ENCODE measurements around the gene RASGRP4. TPM values are rescaled to one million over a fixed set of nuclear protein-coding genes. Genes with fewer than 3 reads are reported as not detected.
A peak's percentile ranks its signal among the peaks of the same experiment; 100 is the strongest.

The RASGRP4 gene
- total and polyA plus RNA-seq, 10 of the 15 experiments (the other 5 are each of a cell fraction or from before 2014, with no cell fraction given) = 0.24 to 7.4 (median 3.3) TPM

GRCh38 chr19:38425810-38426466, at the start of gene RASGRP4 (continued):
- TF ChIP-seq RELB (IDR thresholded peaks at IDR 0.05; ENCODE audit: low read depth) = no peak
- TF ChIP-seq SMARCA5 (IDR thresholded peaks at IDR 0.05) = no peak
- no peak for TF ChIP-seq E2F8 (IDR thresholded peaks at IDR 0.05; ENCODE audit: low read depth, partially characterized antibody)
- no peak for TF ChIP-seq RBBP5 (conservative IDR thresholded peaks at IDR 0.05)
- peak; percentile 8 to 29; a peak in 1 of 4 replicates for TF ChIP-seq IKZF2 (IDR thresholded peaks at IDR 0.05)
- no peak for TF ChIP-seq PML (IDR thresholded peaks at IDR 0.05; ENCODE audit: low read length)
- no peak for TF ChIP-seq ZBTB4 (CRISPR knock-in tag; IDR thresholded peaks at IDR 0.05)
- TF ChIP-seq BMI1 (IDR thresholded peaks at IDR 0.05; ENCODE audit: borderline replicate concordance) = no peak
- TF ChIP-seq POLR2A (IDR thresholded peaks at IDR 0.05; ENCODE audit: low read depth, low read length) = no peak
- TF ChIP-seq EP300 (IDR thresholded peaks at IDR 0.05; ENCODE audit: borderline replicate concordance in 1 of 2, control insufficient read depth in 1 of 2, low read depth in 2 of 2, low read length in 2 of 2) = no peak
- no peak for TF ChIP-seq CBFB (IDR thresholded peaks at IDR 0.05; ENCODE audit: low read depth)
- peak; percentile 35; the same call in 1 of the 2 replicates for TF ChIP-seq NFIC (IDR thresholded peaks at IDR 0.05; ENCODE audit: low read depth, low read length)
- no peak for TF ChIP-seq CEBPZ (IDR thresholded peaks at IDR 0.05; ENCODE audit: low read depth, low read length)
- TF ChIP-seq JUNB (IDR thresholded peaks at IDR 0.05) = 0 out of 2 replicates have a peak, but pooled peaks have one; percentile 20
- TF ChIP-seq PKNOX1 (IDR thresholded peaks at IDR 0.05) = peak; percentile 27; the same call in 1 of the 2 replicates
- no peak for TF ChIP-seq NR2F1 (conservative IDR thresholded peaks at IDR 0.05)
- no peak for TF ChIP-seq ZZZ3 (IDR thresholded peaks at IDR 0.05; ENCODE audit: control insufficient read depth, insufficient read length, low read depth)

Measured in GM12878 (cell line).